Measurements from ENCODE around the gene SLC39A2.
"Not testable (repeated sequence)": the region's sequence is repeated elsewhere in the genome, so short reads cannot be mapped to it uniquely, and the experiment has no call there.

The SLC39A2 gene

GRCh38 chr14:20998674-20999366 is at the start of gene SLC39A2:
SLC39A2 (plus strand) TSS chr14:20999293; CDS start chr14:20999447, 154 bp downstream.
- DNase-seq = no peak

GRCh38 chr14:20954736-20955537 is 44.2 kb upstream of the SLC39A2 start, which contains the start of gene RNASE2:
RNASE2 (plus strand) TSS chr14:20955487; CDS start chr14:20955772, 285 bp downstream.
- not testable (repeated sequence) for DNase-seq

DNA sequence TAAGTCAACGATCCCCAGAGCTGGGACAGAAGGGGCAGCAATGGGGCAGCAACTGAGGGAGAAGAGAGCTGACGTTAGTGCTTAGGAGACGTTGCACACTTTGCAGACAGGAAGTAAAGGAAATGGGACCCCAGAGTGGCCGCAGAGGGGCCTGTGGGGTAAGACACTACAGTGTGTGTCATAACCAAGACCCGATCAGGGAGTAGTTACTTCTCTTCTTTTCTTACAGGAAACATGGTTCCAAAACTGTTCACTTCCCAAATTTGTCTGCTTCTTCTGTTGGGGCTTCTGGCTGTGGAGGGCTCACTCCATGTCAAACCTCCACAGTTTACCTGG is 43.6 kb upstream of the SLC39A2 start:
- peak; percentile 20 for DNase-seq

GRCh38 chr14:20956376-20956976 is 42.6 kb upstream of the SLC39A2 start:
- no peak for DNase-seq

DNA sequence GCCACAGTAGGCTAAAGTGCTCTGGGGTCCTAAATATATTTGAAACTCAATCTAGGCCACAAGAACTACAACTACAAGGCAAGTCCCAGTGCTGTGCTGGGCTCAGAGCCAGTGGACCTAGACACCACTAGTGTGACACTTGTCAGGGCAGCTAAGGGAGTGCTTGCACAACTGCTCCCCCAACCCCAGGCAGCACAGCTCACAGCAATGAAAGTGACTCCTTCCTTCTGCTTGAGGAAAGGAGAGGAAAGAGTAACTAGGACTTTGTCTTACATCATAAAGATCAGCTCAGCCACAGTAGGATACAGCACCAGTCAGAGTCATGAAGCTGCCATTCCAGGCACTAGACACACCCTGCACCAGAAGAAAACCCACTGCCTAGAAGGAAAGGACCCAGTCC is 40.1 kb upstream of the SLC39A2 start:
- not testable (repeated sequence) for DNase-seq

DNA sequence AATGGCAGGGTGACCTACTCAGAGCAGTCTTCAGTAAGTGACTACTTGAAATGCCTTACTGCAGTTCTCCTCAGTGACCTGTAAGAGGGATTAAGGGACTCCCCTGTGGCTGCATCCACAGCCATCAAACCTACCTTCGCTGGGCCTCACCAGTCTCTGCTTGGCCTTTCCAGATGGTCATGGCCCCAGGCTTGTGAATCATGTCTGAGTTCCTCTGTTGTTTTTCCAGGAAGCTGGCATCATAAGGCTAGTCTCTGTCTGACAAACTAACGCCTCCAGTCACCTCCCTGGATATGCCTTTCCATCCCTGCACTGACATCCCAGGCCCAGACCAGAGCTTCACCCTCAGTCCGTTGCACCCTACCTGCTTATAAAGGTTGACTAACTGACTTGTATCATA is 29.8 kb upstream of the SLC39A2 start:
- DNase-seq = no peak

- DNase-seq = no peak
Observed at GRCh38 chr14:20970647-20970982, 28.5 kb upstream of the SLC39A2 start.

GRCh38 chr14:20970983-20971704 is 27.9 kb upstream of the SLC39A2 start:
- peak; percentile 61 for DNase-seq

DNA sequence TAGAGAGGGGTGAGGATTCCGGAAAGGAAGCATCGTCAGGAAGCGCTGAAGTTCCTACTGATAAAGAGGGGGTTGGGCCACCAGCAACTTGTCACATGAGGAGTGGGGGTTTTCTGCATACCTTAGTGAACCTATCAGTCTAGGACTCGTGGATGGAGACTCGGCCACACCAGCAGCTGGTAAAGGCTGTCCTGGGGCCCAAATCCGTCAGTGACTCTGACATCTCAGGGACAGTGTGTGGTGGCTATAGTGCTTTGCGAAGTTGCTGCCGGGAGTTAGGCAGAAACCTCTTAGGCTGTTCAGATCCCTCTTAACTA is 27.4 kb upstream of the SLC39A2 start:
- DNase-seq = no peak

GRCh38 chr14:20973501-20973900 is 25.6 kb upstream of the SLC39A2 start:
- no peak for DNase-seq

DNA sequence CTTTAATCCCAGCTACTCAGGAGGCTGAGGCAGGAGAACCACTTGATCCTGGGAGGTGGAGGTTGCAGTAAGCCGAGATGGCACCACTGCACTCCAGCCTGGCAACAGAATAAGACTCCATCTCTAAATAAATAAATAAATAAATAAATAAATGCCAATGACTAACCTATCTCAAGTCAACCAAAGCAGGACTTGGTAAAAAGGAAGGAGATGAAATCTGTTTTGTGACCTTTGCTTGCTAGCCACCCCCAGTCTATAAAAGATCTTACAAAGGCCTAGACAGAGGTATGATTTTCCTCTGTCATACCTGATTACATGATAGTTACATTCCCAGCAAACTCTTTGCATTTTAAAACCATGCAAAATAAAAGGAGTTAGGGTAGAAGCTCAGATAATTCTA is 22.8 kb upstream of the SLC39A2 start:
- no peak for DNase-seq

- no peak for DNase-seq
Observed at GRCh38 chr14:20978687-20979086, 20.4 kb upstream of the SLC39A2 start.

DNA sequence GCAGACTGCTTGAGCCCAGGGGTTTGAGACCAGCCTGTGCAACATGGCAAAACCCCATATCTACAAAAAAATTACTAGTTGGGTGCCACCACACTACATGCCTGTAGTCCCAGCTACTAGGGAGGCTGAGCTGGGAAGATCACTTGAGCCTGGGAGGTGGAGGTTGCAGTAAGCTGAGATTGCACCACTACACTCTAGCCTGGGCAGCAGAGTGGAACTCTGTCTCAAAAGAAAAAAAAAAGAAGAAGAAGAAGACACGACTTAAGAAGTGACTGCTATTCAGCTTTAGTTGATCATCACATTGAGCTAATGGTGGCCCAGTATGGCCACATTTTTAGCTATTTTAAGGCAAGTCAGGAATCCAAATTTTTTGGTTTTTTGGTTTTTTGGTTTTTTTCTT is 18.2 kb upstream of the SLC39A2 start:
- no peak for DNase-seq

- DNase-seq = no peak
Observed at GRCh38 chr14:20982646-20983369, 16.3 kb upstream of the SLC39A2 start.

- not testable (repeated sequence) for DNase-seq
Observed at GRCh38 chr14:20985650-20986049, 13.4 kb upstream of the SLC39A2 start.

GRCh38 chr14:20986811-20987210 is 12.3 kb upstream of the SLC39A2 start:
- no peak for DNase-seq

DNA sequence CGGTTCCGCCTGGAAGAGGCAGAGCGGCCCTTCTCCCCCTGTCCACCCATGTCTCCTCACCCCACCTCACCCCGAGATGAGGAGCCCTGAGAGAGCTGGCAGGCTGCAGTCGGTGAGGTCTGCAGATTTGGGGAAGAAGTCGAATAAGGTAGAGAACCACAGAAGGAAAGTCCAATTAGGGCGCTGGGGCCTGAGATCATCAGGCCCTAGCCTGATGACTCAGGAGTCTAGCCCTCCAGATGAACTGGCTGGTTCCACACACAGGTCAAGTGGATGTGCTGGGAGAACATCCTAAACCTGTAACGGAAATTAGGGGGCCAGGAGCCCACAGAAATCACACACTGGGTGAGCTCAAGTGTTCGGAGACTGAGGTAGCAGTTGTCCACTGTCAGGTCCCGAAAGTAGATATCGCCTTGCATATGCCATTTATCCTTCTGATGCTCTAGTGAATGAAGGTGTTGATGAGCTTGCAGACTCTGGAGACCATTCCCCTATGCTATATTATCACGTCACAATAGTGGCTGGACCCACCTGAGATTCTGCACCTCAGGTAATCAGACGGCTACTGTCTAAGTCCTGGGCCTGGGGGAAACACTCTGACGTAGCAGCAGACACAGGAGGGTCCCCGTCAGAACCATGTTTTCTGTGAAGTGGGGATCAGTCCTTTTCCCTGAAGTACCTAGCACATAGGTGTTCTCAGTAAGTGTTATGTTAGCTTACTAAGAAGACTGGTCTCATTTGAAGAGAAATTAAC is 10.2 kb upstream of the SLC39A2 start:
- DNase-seq = no peak

GRCh38 chr14:20989471-20989786 is 9.7 kb upstream of the SLC39A2 start:
- no peak for DNase-seq

DNA sequence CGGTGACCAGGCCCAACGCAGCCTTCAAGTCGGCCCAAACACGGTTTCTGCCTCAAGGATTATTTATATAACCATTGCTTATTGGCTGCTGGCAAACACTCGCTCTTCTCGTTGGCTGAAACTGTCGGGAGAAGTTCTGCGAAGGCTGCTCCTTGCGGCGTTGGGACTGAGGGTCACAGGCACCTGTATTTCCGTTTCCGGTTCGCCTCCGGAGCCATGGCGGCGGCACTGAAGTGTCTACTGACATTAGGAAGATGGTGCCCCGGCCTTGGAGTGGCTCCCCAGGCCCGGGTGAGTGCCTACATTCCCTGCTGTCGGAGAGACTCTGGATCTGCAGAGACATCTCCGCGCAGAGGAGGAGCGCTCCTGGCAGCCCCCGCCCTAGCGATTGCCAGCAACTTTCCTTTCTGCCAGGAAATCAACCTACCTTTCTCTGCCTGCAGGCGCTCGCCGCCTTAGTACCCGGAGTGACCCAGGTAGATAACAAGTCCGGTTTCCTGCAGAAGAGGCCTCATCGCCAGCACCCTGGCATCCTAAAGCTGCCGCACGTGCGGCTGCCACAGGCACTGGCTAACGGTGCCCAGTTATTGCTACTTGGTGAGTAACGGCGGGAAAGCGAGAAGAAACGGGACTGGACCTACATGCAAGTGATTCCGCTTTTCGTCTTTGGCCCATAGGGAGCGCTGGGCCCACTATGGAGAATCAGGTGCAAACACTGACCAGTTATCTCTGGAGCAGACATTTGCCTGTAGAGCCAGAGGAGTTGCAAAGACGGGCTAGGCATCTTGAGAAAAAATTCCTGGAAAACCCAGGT is 9.1 kb upstream of the SLC39A2 start, which contains the start of gene METTL17:
Gene METTL17 (plus strand): TSS at position 194 of the 814 bp plus-strand sequence. CDS start 23 bp downstream, at position 217.
- DNase-seq = peak; percentile 87

- no peak for DNase-seq
Observed at GRCh38 chr14:20996521-20996920, 2.6 kb upstream of the SLC39A2 start.

- DNase-seq = no peak
Observed at GRCh38 chr14:20997115-20997514, 2.0 kb upstream of the SLC39A2 start.
